Activated gamma-delta T cell (primary cell): Measurements from ENCODE around the gene MPZL3.

Experiments
- DNase-seq: peaks from one replicate; lab custom pipeline; 2025; lab: John Stamatoyannopoulos, UW

The MPZL3 gene

GRCh38 chr11:118264569-118265465, 12.7 kb upstream of the MPZL3 start:
- DNase-seq: no peak

GRCh38 chr11:118263695-118264568, 11.8 kb upstream of the MPZL3 start, which contains the start of gene MPZL2:
TSS of gene MPZL2 (minus strand) at chr11:118264297. CDS start at chr11:118264153, 144 bp downstream.
- DNase-seq: no peak

- DNase-seq: no peak
Observed at GRCh38 chr11:118263112-118263511, 10.9 kb upstream of the MPZL3 start.

GRCh38 chr11:118260353-118260752, 8.2 kb upstream of the MPZL3 start:
- no peak for DNase-seq

GRCh38 chr11:118259138-118259537, 7.0 kb upstream of the MPZL3 start:
- no peak for DNase-seq

- DNase-seq: no peak
Observed at GRCh38 chr11:118258410-118258809, 6.2 kb upstream of the MPZL3 start.

- no peak for DNase-seq
Observed at GRCh38 chr11:118252688-118253087, 523 bp upstream of the MPZL3 start.

- no peak for DNase-seq
Observed at GRCh38 chr11:118247041-118247440, 5.1 kb downstream of the MPZL3 start.

GRCh38 chr11:118245936-118246562, 6.1 kb downstream of the MPZL3 start:
- no peak for DNase-seq

- no peak for DNase-seq
Observed at GRCh38 chr11:118243993-118244762, 8.0 kb downstream of the MPZL3 start.

GRCh38 chr11:118243161-118243560, 9.0 kb downstream of the MPZL3 start:
- DNase-seq: no peak

- DNase-seq: no peak
Observed at GRCh38 chr11:118241764-118242098, 10.4 kb downstream of the MPZL3 start.

- DNase-seq: no peak
Observed at GRCh38 chr11:118240999-118241763, 11.0 kb downstream of the MPZL3 start.

- no peak for DNase-seq
Observed at GRCh38 chr11:118239509-118240205, 12.5 kb downstream of the MPZL3 start.

GRCh38 chr11:118238929-118239328, 13.2 kb downstream of the MPZL3 start:
- no peak for DNase-seq

- no peak for DNase-seq
Observed at GRCh38 chr11:118238421-118238820, 13.7 kb downstream of the MPZL3 start.

- no peak for DNase-seq
Observed at GRCh38 chr11:118236170-118236569, 16.0 kb downstream of the MPZL3 start.

- DNase-seq: no peak
Observed at GRCh38 chr11:118234833-118235232, 17.3 kb downstream of the MPZL3 start.

- DNase-seq: no peak
Observed at GRCh38 chr11:118233850-118234249, 18.3 kb downstream of the MPZL3 start.

- DNase-seq: no peak
Observed at GRCh38 chr11:118233377-118233776, 18.8 kb downstream of the MPZL3 start.
